Epithelial cell of esophagus (primary cell): ENCODE measurements around the gene CERS6.

ENCODE experiments used
- DNase-seq: peaks from one replicate; pipeline ENCODE4 v3.0.0; 2010; ENCODE audit warnings: low read depth
- H3K4me3 ChIP-seq: 2 replicates; pipeline ENCODE4 v1.5.1; 2011; ENCODE audit warnings: mild to moderate bottlenecking, low read length, control low read depth
- TF ChIP-seq, protein P1 (sequence below): IDR thresholded peaks from 2 replicates; pipeline ENCODE4 v1.5.1; 2011; ENCODE audit warnings: low read depth, mild to moderate bottlenecking, low read length, control low read depth, inconsistent platforms; ENCODE audit not compliant: insufficient read depth; ENCODE audit errors: missing control alignments

The CERS6 gene

DNA sequence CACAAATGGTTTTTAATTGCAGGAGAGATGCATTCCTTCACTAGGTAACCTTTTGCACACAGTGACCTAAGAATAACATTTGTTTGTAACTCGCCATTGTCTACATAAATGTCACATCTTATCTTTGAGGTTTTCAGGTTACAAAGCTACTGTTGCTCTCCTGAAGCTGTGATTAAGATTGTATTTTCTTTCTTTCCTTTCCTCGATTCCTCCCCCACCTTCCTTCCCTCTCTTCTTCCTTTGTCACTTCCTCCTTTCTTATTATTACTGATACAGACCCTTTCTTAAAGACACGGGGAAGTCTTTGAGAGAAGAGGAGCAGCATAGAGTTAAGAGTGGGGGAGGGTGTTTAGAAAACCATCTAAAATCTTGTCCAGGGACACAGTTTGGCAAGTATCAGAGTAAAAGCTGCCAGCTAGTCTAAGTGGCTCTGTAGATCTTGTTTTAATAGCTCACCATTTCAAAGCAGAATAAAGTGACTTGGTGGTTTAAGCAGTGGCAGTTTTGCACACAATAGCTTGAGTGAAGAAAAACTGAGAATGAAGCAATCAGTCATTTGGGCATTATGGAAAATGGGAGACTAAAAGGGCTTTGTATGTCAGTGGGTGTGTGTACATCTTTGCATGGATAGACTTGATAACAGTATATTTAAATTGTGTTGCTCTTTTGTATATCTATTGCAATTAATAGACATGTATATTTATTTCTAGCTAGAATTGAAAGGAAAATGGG lies 10.9 kb downstream of the CERS6 start:
- TF ChIP-seq, protein P1, sequence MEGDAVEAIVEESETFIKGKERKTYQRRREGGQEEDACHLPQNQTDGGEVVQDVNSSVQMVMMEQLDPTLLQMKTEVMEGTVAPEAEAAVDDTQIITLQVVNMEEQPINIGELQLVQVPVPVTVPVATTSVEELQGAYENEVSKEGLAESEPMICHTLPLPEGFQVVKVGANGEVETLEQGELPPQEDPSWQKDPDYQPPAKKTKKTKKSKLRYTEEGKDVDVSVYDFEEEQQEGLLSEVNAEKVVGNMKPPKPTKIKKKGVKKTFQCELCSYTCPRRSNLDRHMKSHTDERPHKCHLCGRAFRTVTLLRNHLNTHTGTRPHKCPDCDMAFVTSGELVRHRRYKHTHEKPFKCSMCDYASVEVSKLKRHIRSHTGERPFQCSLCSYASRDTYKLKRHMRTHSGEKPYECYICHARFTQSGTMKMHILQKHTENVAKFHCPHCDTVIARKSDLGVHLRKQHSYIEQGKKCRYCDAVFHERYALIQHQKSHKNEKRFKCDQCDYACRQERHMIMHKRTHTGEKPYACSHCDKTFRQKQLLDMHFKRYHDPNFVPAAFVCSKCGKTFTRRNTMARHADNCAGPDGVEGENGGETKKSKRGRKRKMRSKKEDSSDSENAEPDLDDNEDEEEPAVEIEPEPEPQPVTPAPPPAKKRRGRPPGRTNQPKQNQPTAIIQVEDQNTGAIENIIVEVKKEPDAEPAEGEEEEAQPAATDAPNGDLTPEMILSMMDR: no peak
- H3K4me3 ChIP-seq: no peak overlapping the region
- no peak for DNase-seq

DNA sequence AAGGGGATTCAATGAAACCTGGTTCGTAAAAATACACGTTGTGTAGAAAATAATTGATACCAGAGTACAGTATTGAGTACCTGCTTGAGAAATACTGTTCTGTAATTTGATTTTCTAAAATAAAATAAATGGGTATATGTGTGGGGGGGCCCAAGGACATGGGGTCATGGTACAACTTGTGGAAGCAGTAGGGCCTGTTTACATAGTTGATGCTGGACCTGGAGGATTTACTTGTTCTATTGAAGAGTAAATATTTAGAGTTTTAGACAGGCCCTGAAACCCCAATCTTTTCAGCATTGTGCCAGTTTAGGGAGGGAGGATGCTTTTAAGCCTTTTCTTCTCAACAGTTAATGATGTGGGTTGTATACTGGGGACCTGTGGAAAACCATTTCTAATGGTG lies 11.7 kb downstream of the CERS6 start:
- DNase-seq: no peak
- no peak overlapping the region for H3K4me3 ChIP-seq
- TF ChIP-seq, protein P1: no peak

- no peak for DNase-seq
- TF ChIP-seq, protein P1: no peak
- no peak overlapping the region for H3K4me3 ChIP-seq
These were observed 12.3 kb downstream of the CERS6 start for GRCh38 chr2:168468354-168468753.

- H3K4me3 ChIP-seq: no peak overlapping the region
- TF ChIP-seq, protein P1: no peak
- no peak for DNase-seq
These were observed 13.4 kb downstream of the CERS6 start for GRCh38 chr2:168469281-168469988.

GRCh38 chr2:168470320-168471162 lies 14.5 kb downstream of the CERS6 start:
- DNase-seq: no peak
- TF ChIP-seq, protein P1: no peak
- no peak overlapping the region for H3K4me3 ChIP-seq

- no peak for DNase-seq
- TF ChIP-seq, protein P1: no peak
- H3K4me3 ChIP-seq: no peak overlapping the region
These were observed 15.0 kb downstream of the CERS6 start for GRCh38 chr2:168471163-168471475.
